ENCODE measurements around the gene KIF2C.

The KIF2C gene

DNA sequence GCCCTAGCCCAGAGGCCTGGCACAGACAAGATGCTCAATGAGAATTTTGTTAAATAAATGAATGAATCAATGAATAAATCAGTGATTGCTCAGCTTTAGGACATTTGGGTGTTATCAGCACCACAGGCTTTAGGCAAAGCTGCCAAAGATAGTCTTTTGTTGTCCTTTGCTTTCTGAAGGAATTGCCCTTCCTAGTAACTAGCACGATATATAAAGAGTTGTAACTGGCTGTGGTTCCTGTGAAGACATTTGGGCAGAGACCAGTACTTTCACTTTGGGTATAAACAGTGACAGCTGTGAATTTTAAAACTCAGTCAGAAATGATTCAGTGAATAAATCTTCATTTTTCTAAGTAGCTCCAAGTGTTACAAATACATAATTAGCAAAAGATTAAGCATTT, 22.0 kb upstream of the KIF2C start:
- TF ChIP-seq CTCF (IDR thresholded peaks at IDR 0.05; ENCODE audit: borderline replicate concordance, insufficient read depth, low read depth, low read length), result no peak
- H3K4me3 ChIP-seq (ENCODE audit: low read depth, low read length), result no peak overlapping the region

- TF ChIP-seq CTCF (IDR thresholded peaks at IDR 0.05; ENCODE audit: borderline replicate concordance, insufficient read depth, low read depth, low read length), result no peak
- no peak overlapping the region for H3K4me3 ChIP-seq (ENCODE audit: low read depth, low read length)
Measured at GRCh38 chr1:44718091-44718490, 21.5 kb upstream of the KIF2C start.

- TF ChIP-seq CTCF (IDR thresholded peaks at IDR 0.05; ENCODE audit: borderline replicate concordance, insufficient read depth, low read depth, low read length), result no peak
- H3K4me3 ChIP-seq (ENCODE audit: low read depth, low read length), result no peak overlapping the region
Measured at GRCh38 chr1:44719318-44719717, 20.3 kb upstream of the KIF2C start.

- TF ChIP-seq CTCF (IDR thresholded peaks at IDR 0.05; ENCODE audit: borderline replicate concordance, insufficient read depth, low read depth, low read length), result no peak
- no peak overlapping the region for H3K4me3 ChIP-seq (ENCODE audit: low read depth, low read length)
Measured at GRCh38 chr1:44720281-44720680, 19.4 kb upstream of the KIF2C start.

- TF ChIP-seq CTCF (IDR thresholded peaks at IDR 0.05; ENCODE audit: borderline replicate concordance, insufficient read depth, low read depth, low read length), result no peak
- H3K4me3 ChIP-seq (ENCODE audit: low read depth, low read length), result no peak overlapping the region
Measured at GRCh38 chr1:44721485-44722361, 17.9 kb upstream of the KIF2C start.

DNA sequence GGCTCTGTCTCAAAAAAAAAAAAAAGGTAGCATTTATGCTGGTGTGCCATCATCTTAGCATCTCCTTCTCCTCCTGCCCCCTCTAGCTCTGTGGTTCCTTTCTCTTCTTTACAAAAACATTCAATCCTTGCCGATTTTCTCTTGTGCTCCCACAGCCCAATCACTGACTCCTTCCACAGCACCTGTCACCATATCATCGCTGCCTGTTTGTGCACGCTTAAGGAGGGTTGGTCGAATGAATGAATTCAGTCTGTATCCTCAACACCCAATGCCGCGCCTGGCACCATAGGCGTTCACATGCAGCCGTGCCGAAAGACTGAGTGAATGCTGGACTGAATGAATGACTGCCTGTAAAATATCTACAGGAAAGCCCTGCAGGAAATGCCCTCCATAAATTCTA, 16.6 kb upstream of the KIF2C start:
- peak overlapping the region; percentile 19 for H3K4me3 ChIP-seq (ENCODE audit: low read depth, low read length)
- no peak for TF ChIP-seq CTCF (IDR thresholded peaks at IDR 0.05; ENCODE audit: borderline replicate concordance, insufficient read depth, low read depth, low read length)
